Endothelial cell (in vitro differentiated cells): ENCODE measurements around the gene SPTBN4. TPM values are rescaled to one million over a fixed set of nuclear protein-coding genes. Genes with fewer than 3 reads are reported as not detected.
A peak's percentile ranks its signal among the peaks of the same experiment; 100 is the strongest.

Experiments
- DNase-seq: peaks from one replicate; pipeline ENCODE4 v3.0.0; 2021; ENCODE audit warnings: low spot score
- H3K27ac Mint-ChIP-seq: one replicate; pipeline ENCODE4 v1.8.0; 2021; ENCODE audit warnings: mixed read lengths, inconsistent platforms; ENCODE audit not compliant: unreplicated experiment
- H3K27me3 Mint-ChIP-seq: one replicate; pipeline ENCODE4 v1.8.0; 2021; ENCODE audit warnings: mild to moderate bottlenecking, moderate library complexity, mixed read lengths, inconsistent platforms; ENCODE audit not compliant: unreplicated experiment
- H3K36me3 Mint-ChIP-seq: one replicate; pipeline ENCODE4 v1.8.0; 2021; ENCODE audit warnings: mild to moderate bottlenecking, low read depth, mixed read lengths, inconsistent platforms; ENCODE audit not compliant: unreplicated experiment
- H3K4me1 Mint-ChIP-seq: one replicate; pipeline ENCODE4 v1.8.0; 2021; ENCODE audit warnings: mild to moderate bottlenecking, mixed read lengths, inconsistent platforms; ENCODE audit not compliant: unreplicated experiment
- H3K4me3 Mint-ChIP-seq: one replicate; pipeline ENCODE4 v1.8.0; 2021; ENCODE audit warnings: mild to moderate bottlenecking, mixed read lengths, inconsistent platforms; ENCODE audit not compliant: unreplicated experiment
- H3K9me3 Mint-ChIP-seq: one replicate; pipeline ENCODE4 v1.8.0; 2021; ENCODE audit warnings: mixed read lengths, inconsistent platforms; ENCODE audit not compliant: unreplicated experiment
- CTCF ChIP-seq: fragments of 200-600 bp; sonication (generic); IDR thresholded peaks from one replicate; pipeline ENCODE4 v1.5.0; 2021; ENCODE audit warnings: antibody characterized with exemption; ENCODE audit not compliant: unreplicated experiment
- total RNA-seq: library from RNA; stranded (reverse); fragmentation: NEBNext Ultra II Directional; extraction: Animal tissue kit (Norgen Biotek cat#: 25700); gene quantifications from one replicate; pipeline ENCODE4 v1.2.1, GENCODE V29; 2021; ENCODE audit not compliant: unreplicated experiment

The SPTBN4 gene
- total RNA-seq, 1 donor from 2014 or later: 0.49 TPM

DNA sequence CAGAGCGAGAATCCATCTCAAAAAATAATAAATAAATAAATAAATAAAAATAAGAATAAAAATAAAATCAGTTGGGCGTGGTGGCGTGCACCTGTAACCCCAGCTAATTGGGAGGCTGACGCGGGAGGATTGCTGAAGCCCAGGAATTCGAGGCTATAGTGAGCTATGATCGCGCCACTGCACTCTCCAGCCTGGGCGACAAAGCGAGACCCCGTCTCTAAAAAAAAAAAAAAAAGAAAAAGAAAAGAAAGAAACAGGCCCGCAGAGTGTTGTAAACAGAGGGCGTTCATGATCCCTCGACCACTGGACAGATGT, 46.4 kb upstream of the SPTBN4 start:
- no peak for TF ChIP-seq CTCF
- peaks cover 15% of the 10 kb centered on the region for H3K27me3 Mint-ChIP-seq
- H3K27ac Mint-ChIP-seq: no peak overlapping the region
- H3K4me3 Mint-ChIP-seq: no peak overlapping the region
- H3K4me1 Mint-ChIP-seq: peaks cover 50% of the 10 kb centered on the region
- no peaks in the 10 kb centered on the region for H3K9me3 Mint-ChIP-seq
- DNase-seq: no peak
- H3K36me3 Mint-ChIP-seq: peaks cover 10% of the 10 kb centered on the region

DNA sequence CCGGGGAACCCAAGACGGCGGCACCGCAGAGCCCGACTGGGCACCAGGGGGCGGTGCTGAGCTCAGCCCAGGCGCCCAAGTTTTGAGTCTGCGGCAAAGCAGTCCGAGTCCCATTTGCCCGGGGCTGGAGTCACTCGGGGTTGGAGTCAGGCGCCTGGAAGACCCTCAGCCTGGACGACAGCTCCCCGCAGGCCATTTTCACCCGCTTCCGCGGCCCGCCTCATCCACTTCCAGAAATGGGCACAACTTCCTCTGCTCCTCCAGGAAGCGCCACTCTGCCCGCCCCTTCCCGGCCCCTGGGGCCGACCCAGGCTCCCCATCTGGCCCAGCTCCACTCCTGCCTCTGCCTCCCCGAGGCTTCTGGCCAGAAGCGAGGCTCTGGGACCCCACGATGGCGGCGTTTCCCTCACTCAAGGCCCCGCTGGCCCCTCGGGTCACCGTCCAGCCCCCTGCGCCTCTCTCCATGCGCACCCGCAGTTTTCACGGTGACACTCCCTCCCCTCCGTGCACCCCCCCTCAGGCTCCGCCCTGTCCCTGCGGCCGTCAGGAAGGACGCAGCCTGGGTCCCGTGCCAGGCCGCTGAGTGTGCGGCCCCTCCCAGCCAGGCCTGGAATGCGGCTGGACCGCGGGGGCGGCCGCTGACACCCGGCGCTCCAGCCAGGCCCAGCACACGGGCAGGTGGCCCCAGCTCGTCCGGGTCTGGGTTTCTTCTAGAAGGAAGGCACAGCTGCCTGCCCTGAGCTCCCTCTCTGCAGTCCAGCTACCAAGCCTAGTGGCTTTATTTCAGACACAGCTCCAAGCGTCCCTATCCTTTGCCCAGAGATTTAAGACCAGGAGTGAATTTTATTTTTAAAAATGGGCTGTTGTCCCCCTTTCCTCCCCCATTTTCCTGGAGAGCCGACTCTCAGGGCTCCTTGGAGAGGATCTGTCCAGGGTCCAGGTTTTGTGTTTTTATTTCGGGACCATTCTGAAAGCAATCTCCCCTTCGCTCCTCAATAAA, 45.7 kb upstream of the SPTBN4 start:
- Mint-ChIP-seq H3K27ac (peak overlapping the region; percentile 73), H3K4me1 (peaks cover 44% of the 10 kb centered on the region), H3K9me3 (no peaks in the 10 kb centered on the region), H3K4me3 (peak overlapping the region; percentile 68), H3K36me3 (peaks cover 10% of the 10 kb centered on the region), H3K27me3 (peaks cover 15% of the 10 kb centered on the region)
- TF ChIP-seq CTCF: peak; percentile 85
- DNase-seq: peak; percentile 87

DNA sequence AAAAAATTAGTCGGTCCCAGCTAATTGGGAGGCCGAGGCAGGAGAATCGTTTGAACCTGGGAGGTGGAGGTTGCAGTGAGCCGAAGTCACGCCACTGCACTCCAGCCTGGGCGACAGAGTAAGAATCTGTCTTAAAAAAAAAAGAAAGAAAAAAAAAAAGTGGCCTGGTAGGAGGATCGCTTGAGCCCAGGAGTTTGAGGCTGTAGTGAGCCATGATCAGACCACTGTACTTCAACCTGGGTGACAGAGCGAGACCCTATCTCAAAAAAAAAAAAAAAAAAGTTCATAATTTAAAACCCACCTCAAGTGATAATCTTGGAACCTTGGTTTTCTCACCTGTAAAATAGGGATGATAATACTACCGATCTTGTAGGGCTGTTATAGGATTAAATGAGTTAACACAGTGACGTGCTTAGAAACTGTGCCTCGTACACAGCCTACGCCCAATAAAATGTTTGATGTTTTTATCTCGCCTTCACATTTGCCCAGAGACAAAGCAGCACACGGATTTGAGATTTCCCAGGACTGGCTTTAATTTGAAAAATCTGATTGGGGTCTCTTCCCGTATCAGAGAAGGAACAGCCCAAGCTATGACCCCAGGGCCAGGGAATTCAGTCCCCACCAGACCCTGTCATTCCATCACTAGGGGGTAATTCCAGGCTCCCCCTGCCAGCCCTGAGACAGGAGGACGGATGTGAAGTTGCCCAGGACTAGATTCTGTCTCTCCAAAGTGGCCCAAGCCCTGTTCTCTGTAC, 44.6 kb upstream of the SPTBN4 start:
- H3K36me3 Mint-ChIP-seq: peaks cover 10% of the 10 kb centered on the region
- H3K4me1 Mint-ChIP-seq: peaks cover 36% of the 10 kb centered on the region
- TF ChIP-seq CTCF: no peak
- DNase-seq: no peak
- H3K27ac Mint-ChIP-seq: no peak overlapping the region
- peaks cover 18% of the 10 kb centered on the region for H3K27me3 Mint-ChIP-seq
- no peaks in the 10 kb centered on the region for H3K9me3 Mint-ChIP-seq
- peak overlapping the region; percentile 68 for H3K4me3 Mint-ChIP-seq

- H3K36me3 Mint-ChIP-seq: peaks cover 8% of the 10 kb centered on the region
Measured at GRCh38 chr19:40422748-40423566, 43.8 kb upstream of the SPTBN4 start.

More at GRCh38 chr19:40422748-40423566, 43.8 kb upstream of the SPTBN4 start:
- H3K27me3 Mint-ChIP-seq: peaks cover 15% of the 10 kb centered on the region
- no peak for TF ChIP-seq CTCF
- H3K4me1 Mint-ChIP-seq: peaks cover 28% of the 10 kb centered on the region
- no peak overlapping the region for H3K4me3 Mint-ChIP-seq
- DNase-seq: no peak
- H3K9me3 Mint-ChIP-seq: no peaks in the 10 kb centered on the region
- no peak overlapping the region for H3K27ac Mint-ChIP-seq
